ENCODE results near the gene RGL2.

RGL2 gene

GRCh38 chr6:33259032-33259431 is 39.7 kb downstream of the RGL2 start:
- H3K27ac ChIP-seq = no peak overlapping the region
- TF ChIP-seq CTCF (IDR thresholded peaks at IDR 0.05) (no peak), ZFX (IDR thresholded peaks at IDR 0.05; ENCODE audit: borderline replicate concordance) (no peak)

GRCh38 chr6:33254591-33254990 is 44.2 kb downstream of the RGL2 start:
- H3K27ac ChIP-seq = no peak overlapping the region

GRCh38 chr6:33252759-33253158 is 46.0 kb downstream of the RGL2 start:
- no peak for TF ChIP-seq CTCF (IDR thresholded peaks at IDR 0.05)
- no peak for TF ChIP-seq ZFX (IDR thresholded peaks at IDR 0.05; ENCODE audit: borderline replicate concordance)
- no peak overlapping the region for H3K27ac ChIP-seq

More at GRCh38 chr6:33254591-33254990, 44.2 kb downstream of the RGL2 start:
- TF ChIP-seq ZFX (IDR thresholded peaks at IDR 0.05; ENCODE audit: borderline replicate concordance) = no peak
- no peak for TF ChIP-seq CTCF (IDR thresholded peaks at IDR 0.05)

- no peak overlapping the region for H3K27ac ChIP-seq
- TF ChIP-seq ZFX (IDR thresholded peaks at IDR 0.05; ENCODE audit: borderline replicate concordance) = no peak
These were observed 47.2 kb downstream of the RGL2 start for GRCh38 chr6:33251395-33252012.

- peak overlapping the region; percentile 94 for H3K27ac ChIP-seq
- no peak for TF ChIP-seq CTCF (IDR thresholded peaks at IDR 0.05)
These were observed 48.0 kb downstream of the RGL2 start for GRCh38 chr6:33250731-33251130.

GRCh38 chr6:33249732-33250630 is 48.8 kb downstream of the RGL2 start:
- H3K27ac ChIP-seq = peak overlapping the region; percentile 94
- TF ChIP-seq ZFX (IDR thresholded peaks at IDR 0.05; ENCODE audit: borderline replicate concordance) = no peak
- no peak for TF ChIP-seq CTCF (IDR thresholded peaks at IDR 0.05)

- TF ChIP-seq CTCF (IDR thresholded peaks at IDR 0.05) = no peak
- TF ChIP-seq ZFX (IDR thresholded peaks at IDR 0.05; ENCODE audit: borderline replicate concordance) = no peak
- peak overlapping the region; percentile 94 for H3K27ac ChIP-seq
These were observed 49.6 kb downstream of the RGL2 start for GRCh38 chr6:33248932-33249731.
